HEK293 (cell line): ENCODE data around the gene SYCP2.

Experiments
- CTCF ChIA-PET: fragments of 350-600 bp; formaldehyde crosslinking; extraction: SDS; loops from one replicate; lab custom pipeline; 2021; ENCODE audit warnings: antibody characterized with exemption; lab: Yijun Ruan, JAX
- POLR2A ChIA-PET: fragments of 300-600 bp; formaldehyde crosslinking; extraction: SDS; loops from one replicate; lab custom pipeline; 2020; ENCODE audit warnings: antibody characterized with exemption, inconsistent platforms; lab: Yijun Ruan, JAX
- H3K27ac ChIP-seq: fragments of 200-500 bp; sonication (Bioruptor generic); 2 replicates; pipeline ENCODE4 v1.5.1; 2014; ENCODE audit warnings: low read depth, low read length, control low read depth, inconsistent platforms; ENCODE audit errors: extremely low read depth
- H3K36me3 ChIP-seq, 2 experiments: fragments of 200-500 bp in 1 of 2; sonication (Bioruptor generic) in 1 of 2; 1 replicate in 1 of 2; 2 replicates in 1 of 2; pipeline ENCODE4 v1.5.1; 2014 to 2017; ENCODE audit warnings: inconsistent platforms in 2 of 2, low read length in 2 of 2; ENCODE audit not compliant: control insufficient read depth in 2 of 2, insufficient read depth in 1 of 2
- H3K4me1 ChIP-seq: fragments of 200-500 bp; sonication (Bioruptor generic); 2 replicates; pipeline ENCODE4 v1.5.1; 2014; ENCODE audit warnings: mild to moderate bottlenecking, low read length, inconsistent platforms; ENCODE audit not compliant: control insufficient read depth, insufficient read depth
- H3K4me3 ChIP-seq: 2 replicates; pipeline ENCODE4 v1.5.1; 2011; ENCODE audit warnings: low read depth, mild to moderate bottlenecking, control low read depth, low read length, moderate library complexity
- H3K9me3 ChIP-seq: fragments of 200-500 bp; sonication (Bioruptor generic); 2 replicates; pipeline ENCODE4 v1.5.1; 2014; ENCODE audit warnings: low read depth, low read length, inconsistent platforms; ENCODE audit not compliant: control insufficient read depth, insufficient read depth
- FEZF1 ChIP-seq: fragments of 450-650 bp; formaldehyde crosslinking; IDR thresholded peaks from 2 replicates; pipeline ENCODE4 v1.5.1; 2016; ENCODE audit warnings: missing biosample characterization, missing genetic modification characterization
- HOXC10 ChIP-seq: sonication (generic); formaldehyde crosslinking; IDR thresholded peaks from 2 replicates; pipeline ENCODE4 v1.8.1; 2023; ENCODE audit warnings: mild to moderate bottlenecking, missing genetic modification reagents
- MYNN ChIP-seq: fragments of 450-650 bp; formaldehyde crosslinking; IDR thresholded peaks from 2 replicates; pipeline ENCODE4 v1.5.1; 2016; ENCODE audit warnings: missing biosample characterization, missing genetic modification characterization, borderline replicate concordance
- OSR2 ChIP-seq: fragments of 450-650 bp; formaldehyde crosslinking; IDR thresholded peaks from 2 replicates; pipeline ENCODE4 v1.5.1; 2016; ENCODE audit warnings: missing biosample characterization, missing genetic modification characterization
- WT1 ChIP-seq: fragments of 450-650 bp; formaldehyde crosslinking; IDR thresholded peaks from 2 replicates; pipeline ENCODE4 v1.5.1; 2016; ENCODE audit warnings: missing biosample characterization, missing genetic modification characterization
- ZFHX2 ChIP-seq: fragments of 450-650 bp; formaldehyde crosslinking; conservative IDR thresholded peaks from 2 replicates; pipeline ENCODE4 v1.5.1; 2016; ENCODE audit warnings: missing biosample characterization, missing genetic modification characterization
- ZNF169 ChIP-seq: fragments of 450-650 bp; formaldehyde crosslinking; IDR thresholded peaks from 2 replicates; pipeline ENCODE4 v1.5.1; 2016; ENCODE audit warnings: missing biosample characterization, missing genetic modification characterization
- ZNF354C ChIP-seq: fragments of 450-650 bp; formaldehyde crosslinking; IDR thresholded peaks from 2 replicates; pipeline ENCODE4 v1.5.1; 2016; ENCODE audit warnings: missing biosample characterization, missing genetic modification characterization, low read depth, borderline replicate concordance
- ZNF391 ChIP-seq: fragments of 450-650 bp; formaldehyde crosslinking; IDR thresholded peaks from 2 replicates; pipeline ENCODE4 v1.5.1; 2016; ENCODE audit warnings: low read depth, missing biosample characterization, missing genetic modification characterization, borderline replicate concordance
- ZNF510 ChIP-seq: fragments of 450-650 bp; formaldehyde crosslinking; IDR thresholded peaks from 2 replicates; pipeline ENCODE4 v1.5.1; 2018; ENCODE audit warnings: mild to moderate bottlenecking, missing genetic modification characterization, missing biosample characterization; ENCODE audit not compliant: insufficient replicate concordance
- ZNF560 ChIP-seq: fragments of 450-650 bp; formaldehyde crosslinking; IDR thresholded peaks from 2 replicates; pipeline ENCODE4 v1.5.1; 2017; ENCODE audit warnings: missing biosample characterization, missing genetic modification characterization, borderline replicate concordance
- ZNF561 ChIP-seq: fragments of 450-650 bp; IDR thresholded peaks from 2 replicates; pipeline ENCODE4 v1.5.1; 2018; ENCODE audit warnings: missing biosample characterization, missing genetic modification characterization, borderline replicate concordance
- ZNF610 ChIP-seq: fragments of 450-650 bp; formaldehyde crosslinking; IDR thresholded peaks from 2 replicates; pipeline ENCODE4 v1.5.1; 2016; ENCODE audit warnings: missing biosample characterization, missing genetic modification characterization, borderline replicate concordance
- ZNF621 ChIP-seq: fragments of 450-650 bp; formaldehyde crosslinking; IDR thresholded peaks from 2 replicates; pipeline ENCODE4 v1.5.1; 2017; ENCODE audit warnings: missing biosample characterization, missing genetic modification characterization
- ZNF654 ChIP-seq: fragments of 450-650 bp; formaldehyde crosslinking; IDR thresholded peaks from 2 replicates; pipeline ENCODE4 v1.5.1; 2016; ENCODE audit warnings: low read depth, missing biosample characterization, missing genetic modification characterization
- ZNF837 ChIP-seq: fragments of 450-650 bp; formaldehyde crosslinking; IDR thresholded peaks from 2 replicates; pipeline ENCODE4 v1.5.1; 2016; ENCODE audit warnings: missing biosample characterization, missing genetic modification characterization
- TF ChIP-seq, protein P1 (sequence below): fragments of 450-650 bp; formaldehyde crosslinking; IDR thresholded peaks from 2 replicates; pipeline ENCODE4 v1.5.1; 2016; ENCODE audit warnings: missing biosample characterization, missing genetic modification characterization
- TF ChIP-seq, protein P2 (sequence below): fragments of 450-650 bp; formaldehyde crosslinking; IDR thresholded peaks from 2 replicates; pipeline ENCODE4 v1.5.1; 2016; ENCODE audit warnings: missing biosample characterization, missing genetic modification characterization
- TF ChIP-seq, protein P3 (sequence below): fragments of 450-650 bp; formaldehyde crosslinking; IDR thresholded peaks from 2 replicates; pipeline ENCODE4 v1.5.1; 2017; ENCODE audit warnings: missing biosample characterization, missing genetic modification characterization
- TF ChIP-seq, protein P4 (sequence below): fragments of 450-650 bp; formaldehyde crosslinking; IDR thresholded peaks from 2 replicates; pipeline ENCODE4 v1.5.1; 2016; ENCODE audit warnings: missing biosample characterization, missing genetic modification characterization
- TF ChIP-seq, protein P5 (sequence below): fragments of 450-650 bp; formaldehyde crosslinking; IDR thresholded peaks from 2 replicates; pipeline ENCODE4 v1.5.1; 2016; ENCODE audit warnings: missing biosample characterization, missing genetic modification characterization

Gene SYCP2

DNA sequence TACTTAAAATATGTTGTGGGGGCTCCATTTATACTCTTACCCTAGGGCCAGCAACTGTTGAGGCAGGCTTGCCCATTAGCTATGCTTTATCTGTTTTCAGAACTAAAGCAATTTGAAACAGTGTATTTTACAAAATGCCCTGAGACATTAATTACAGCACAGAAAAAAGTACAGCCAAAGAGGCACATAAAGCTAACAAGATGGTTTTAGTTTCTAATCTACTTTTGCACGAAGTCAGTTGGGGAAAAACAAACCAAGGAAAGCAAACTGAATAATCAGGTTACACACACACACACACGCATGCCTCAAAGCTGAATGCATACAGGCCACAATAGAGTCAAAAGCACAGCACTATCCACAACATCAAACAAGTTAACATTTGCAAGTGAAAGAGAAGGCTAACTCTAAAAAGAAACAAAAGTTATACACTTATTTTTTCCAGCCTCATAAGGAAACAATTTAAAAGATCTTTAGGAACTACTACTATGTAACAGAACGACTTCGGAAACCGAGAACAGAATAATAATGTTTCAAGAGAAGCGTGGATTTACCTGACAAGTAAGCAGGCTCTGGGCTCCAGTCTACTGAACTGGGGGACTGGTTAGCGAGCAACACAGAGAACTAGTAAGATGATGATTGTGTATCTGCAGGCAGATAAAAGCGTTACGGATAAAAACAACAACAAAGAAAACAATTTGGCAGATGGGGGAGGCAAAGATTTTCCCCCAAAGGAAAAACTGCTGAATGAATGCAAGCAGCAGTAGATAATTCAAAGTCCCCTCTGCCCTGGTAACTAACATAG, 1.7 kb downstream of the SYCP2 start (continued):
- TF ChIP-seq, protein P1, sequence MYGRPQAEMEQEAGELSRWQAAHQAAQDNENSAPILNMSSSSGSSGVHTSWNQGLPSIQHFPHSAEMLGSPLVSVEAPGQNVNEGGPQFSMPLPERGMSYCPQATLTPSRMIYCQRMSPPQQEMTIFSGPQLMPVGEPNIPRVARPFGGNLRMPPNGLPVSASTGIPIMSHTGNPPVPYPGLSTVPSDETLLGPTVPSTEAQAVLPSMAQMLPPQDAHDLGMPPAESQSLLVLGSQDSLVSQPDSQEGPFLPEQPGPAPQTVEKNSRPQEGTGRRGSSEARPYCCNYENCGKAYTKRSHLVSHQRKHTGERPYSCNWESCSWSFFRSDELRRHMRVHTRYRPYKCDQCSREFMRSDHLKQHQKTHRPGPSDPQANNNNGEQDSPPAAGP (tag by site-specific recombination): no peak
- TF ChIP-seq ZNF169 (no peak), ZNF354C (tag by site-specific recombination) (no peak), FEZF1 (tag by site-specific recombination) (peak; percentile 32; the same call in 1 of the 2 replicates), ZNF510 (no peak), ZNF610 (tag by site-specific recombination) (no peak), MYNN (tag by site-specific recombination) (no peak)
- TF ChIP-seq, protein P2, sequence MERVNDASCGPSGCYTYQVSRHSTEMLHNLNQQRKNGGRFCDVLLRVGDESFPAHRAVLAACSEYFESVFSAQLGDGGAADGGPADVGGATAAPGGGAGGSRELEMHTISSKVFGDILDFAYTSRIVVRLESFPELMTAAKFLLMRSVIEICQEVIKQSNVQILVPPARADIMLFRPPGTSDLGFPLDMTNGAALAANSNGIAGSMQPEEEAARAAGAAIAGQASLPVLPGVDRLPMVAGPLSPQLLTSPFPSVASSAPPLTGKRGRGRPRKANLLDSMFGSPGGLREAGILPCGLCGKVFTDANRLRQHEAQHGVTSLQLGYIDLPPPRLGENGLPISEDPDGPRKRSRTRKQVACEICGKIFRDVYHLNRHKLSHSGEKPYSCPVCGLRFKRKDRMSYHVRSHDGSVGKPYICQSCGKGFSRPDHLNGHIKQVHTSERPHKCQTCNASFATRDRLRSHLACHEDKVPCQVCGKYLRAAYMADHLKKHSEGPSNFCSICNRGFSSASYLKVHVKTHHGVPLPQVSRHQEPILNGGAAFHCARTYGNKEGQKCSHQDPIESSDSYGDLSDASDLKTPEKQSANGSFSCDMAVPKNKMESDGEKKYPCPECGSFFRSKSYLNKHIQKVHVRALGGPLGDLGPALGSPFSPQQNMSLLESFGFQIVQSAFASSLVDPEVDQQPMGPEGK (tag by site-specific recombination): no peak
- TF ChIP-seq, protein P3, sequence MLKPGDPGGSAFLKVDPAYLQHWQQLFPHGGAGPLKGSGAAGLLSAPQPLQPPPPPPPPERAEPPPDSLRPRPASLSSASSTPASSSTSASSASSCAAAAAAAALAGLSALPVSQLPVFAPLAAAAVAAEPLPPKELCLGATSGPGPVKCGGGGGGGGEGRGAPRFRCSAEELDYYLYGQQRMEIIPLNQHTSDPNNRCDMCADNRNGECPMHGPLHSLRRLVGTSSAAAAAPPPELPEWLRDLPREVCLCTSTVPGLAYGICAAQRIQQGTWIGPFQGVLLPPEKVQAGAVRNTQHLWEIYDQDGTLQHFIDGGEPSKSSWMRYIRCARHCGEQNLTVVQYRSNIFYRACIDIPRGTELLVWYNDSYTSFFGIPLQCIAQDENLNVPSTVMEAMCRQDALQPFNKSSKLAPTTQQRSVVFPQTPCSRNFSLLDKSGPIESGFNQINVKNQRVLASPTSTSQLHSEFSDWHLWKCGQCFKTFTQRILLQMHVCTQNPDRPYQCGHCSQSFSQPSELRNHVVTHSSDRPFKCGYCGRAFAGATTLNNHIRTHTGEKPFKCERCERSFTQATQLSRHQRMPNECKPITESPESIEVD: peak; percentile 99
- TF ChIP-seq, all 188 proteins: peak for 6

DNA sequence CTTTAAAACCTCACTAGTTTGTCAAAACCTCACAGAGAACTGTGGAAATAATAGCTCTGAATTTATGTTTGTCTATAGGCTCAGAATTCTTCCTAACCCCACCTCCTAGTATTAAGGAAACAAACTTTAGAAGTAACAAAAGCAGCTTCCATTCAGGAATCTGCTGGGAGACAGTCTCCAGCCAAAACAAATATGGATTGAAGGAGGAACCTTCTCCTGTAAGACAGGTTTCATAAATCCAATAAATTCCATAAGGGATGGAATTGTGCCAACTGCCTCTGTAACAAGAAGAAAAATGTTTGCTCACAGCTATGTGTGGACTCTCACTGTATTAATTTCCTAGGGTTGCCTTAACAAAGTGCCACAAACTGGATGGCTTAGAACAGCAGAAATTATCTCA, 7.5 kb downstream of the SYCP2 start:
- Histone ChIP-seq H3K4me3 (no peak overlapping the region), H3K36me3 (no peaks in the 10 kb centered on the region), H3K27ac (no peak overlapping the region), H3K9me3 (no peaks in the 10 kb centered on the region)
- POLR2A ChIA-PET: interaction anchor here (1.2 kb wide), 1 partner anchor 14 kb away, joined by 5 read pairs; the partner anchor contains the start of genes FAM217B and PPP1R3D
- CTCF ChIA-PET: interaction anchor here (0.6 to 2.1 kb wide), 3 partner anchors 9 to 156 kb away, joined by 3 to 11 read pairs (median 3); no protein-coding TSS in a partner anchor
- TF ChIP-seq OSR2 (tag by site-specific recombination): peak; percentile 21; the same call in 1 of the 2 replicates
- TF ChIP-seq ZFHX2 (tag by site-specific recombination): no peak
- TF ChIP-seq ZNF654: no peak
- TF ChIP-seq, protein P3: peak; percentile 83
- peak; percentile 64 for TF ChIP-seq WT1 (tag by site-specific recombination)
- TF ChIP-seq ZNF561 (tag by site-specific recombination): peak; percentile 60; the same call in 1 of the 2 replicates
- TF ChIP-seq, all 188 proteins: peak for 4
- H3K4me1 ChIP-seq: peaks cover 31% of the 10 kb centered on the region

DNA sequence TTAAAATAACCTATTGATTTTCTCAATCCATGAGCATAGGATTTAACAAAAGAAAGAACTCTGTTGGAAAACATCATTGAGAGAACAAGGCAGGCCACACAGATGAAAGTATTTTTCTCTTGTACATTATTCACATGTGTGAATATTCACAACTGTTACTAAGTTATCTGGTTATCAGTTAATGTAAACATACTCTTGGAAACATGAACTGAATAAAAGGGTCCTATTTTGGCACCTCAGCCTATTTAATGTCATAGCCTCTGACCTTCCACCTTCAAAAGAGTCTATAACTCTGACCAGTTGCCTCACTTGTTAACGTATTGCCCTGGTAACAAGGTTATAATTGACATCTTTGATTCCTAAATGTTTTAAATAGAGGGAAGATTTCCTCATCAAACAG, 8.1 kb downstream of the SYCP2 start:
- Histone ChIP-seq H3K27ac (no peak overlapping the region), H3K4me1 (peaks cover 31% of the 10 kb centered on the region), H3K4me3 (no peak overlapping the region), H3K36me3 (no peaks in the 10 kb centered on the region), H3K9me3 (no peaks in the 10 kb centered on the region)
- ChIA-PET CTCF (interaction anchor here (0.7 to 2.1 kb wide), 2 partner anchors 10 to 11 kb away, joined by 3 to 11 read pairs; no protein-coding TSS in a partner anchor), POLR2A (interaction anchor here (1.2 kb wide), 1 partner anchor 15 kb away, joined by 5 read pairs; the partner anchor contains the start of genes FAM217B and PPP1R3D)
- TF ChIP-seq ZNF391 (tag by site-specific recombination) (no peak), HOXC10 (no peak), ZNF837 (tag by site-specific recombination) (no peak), ZNF560 (tag by site-specific recombination) (no peak), ZNF621 (no peak)
- TF ChIP-seq, protein P4, sequence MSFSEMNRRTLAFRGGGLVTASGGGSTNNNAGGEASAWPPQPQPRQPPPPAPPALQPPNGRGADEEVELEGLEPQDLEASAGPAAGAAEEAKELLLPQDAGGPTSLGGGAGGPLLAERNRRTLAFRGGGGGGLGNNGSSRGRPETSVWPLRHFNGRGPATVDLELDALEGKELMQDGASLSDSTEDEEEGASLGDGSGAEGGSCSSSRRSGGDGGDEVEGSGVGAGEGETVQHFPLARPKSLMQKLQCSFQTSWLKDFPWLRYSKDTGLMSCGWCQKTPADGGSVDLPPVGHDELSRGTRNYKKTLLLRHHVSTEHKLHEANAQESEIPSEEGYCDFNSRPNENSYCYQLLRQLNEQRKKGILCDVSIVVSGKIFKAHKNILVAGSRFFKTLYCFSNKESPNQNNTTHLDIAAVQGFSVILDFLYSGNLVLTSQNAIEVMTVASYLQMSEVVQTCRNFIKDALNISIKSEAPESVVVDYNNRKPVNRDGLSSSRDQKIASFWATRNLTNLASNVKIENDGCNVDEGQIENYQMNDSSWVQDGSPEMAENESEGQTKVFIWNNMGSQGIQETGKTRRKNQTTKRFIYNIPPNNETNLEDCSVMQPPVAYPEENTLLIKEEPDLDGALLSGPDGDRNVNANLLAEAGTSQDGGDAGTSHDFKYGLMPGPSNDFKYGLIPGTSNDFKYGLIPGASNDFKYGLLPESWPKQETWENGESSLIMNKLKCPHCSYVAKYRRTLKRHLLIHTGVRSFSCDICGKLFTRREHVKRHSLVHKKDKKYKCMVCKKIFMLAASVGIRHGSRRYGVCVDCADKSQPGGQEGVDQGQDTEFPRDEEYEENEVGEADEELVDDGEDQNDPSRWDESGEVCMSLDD (tag by site-specific recombination): no peak
- TF ChIP-seq, protein P5, sequence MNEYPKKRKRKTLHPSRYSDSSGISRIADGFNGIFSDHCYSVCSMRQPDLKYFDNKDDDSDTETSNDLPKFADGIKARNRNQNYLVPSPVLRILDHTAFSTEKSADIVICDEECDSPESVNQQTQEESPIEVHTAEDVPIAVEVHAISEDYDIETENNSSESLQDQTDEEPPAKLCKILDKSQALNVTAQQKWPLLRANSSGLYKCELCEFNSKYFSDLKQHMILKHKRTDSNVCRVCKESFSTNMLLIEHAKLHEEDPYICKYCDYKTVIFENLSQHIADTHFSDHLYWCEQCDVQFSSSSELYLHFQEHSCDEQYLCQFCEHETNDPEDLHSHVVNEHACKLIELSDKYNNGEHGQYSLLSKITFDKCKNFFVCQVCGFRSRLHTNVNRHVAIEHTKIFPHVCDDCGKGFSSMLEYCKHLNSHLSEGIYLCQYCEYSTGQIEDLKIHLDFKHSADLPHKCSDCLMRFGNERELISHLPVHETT (tag by site-specific recombination): no peak
